ENCODE results near the gene ZC3H12A. TPM values are rescaled to one million over a fixed set of nuclear protein-coding genes. Genes with fewer than 3 reads are reported as not detected.

The ZC3H12A gene
- total and polyA plus RNA-seq, 10 of the 15 experiments (the other 5 are each of a cell fraction or from before 2014, with no cell fraction given) = 0.35 to 30.2 (median 13.8) TPM

DNA sequence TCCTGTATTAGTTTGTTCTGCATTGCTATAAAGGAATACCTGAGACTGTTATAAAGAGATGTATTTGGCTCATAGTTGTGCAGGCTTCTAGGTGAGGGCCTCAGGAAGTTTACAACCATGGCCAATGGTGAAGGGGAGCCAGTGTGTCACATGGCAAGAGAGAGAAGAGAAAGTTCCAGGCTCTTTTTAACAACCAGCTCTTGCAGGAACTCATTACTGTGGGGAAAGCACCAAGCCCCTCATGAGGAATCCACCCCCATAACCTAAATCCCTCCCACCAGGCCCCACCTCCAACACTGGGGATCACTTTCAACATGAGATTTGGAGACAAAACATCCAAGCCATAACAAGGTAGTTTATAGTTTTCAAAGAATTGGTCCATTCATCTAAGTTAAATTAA, 45.2 kb downstream of the ZC3H12A start:
- FAIRE-seq (no peak), ATAC-seq (no peak), DNase-seq (ENCODE audit: low read depth, low spot score) (no peak)
- H4K20me1 ChIP-seq (ENCODE audit: control insufficient read depth, insufficient read depth) = no peaks in the 10 kb centered on the region
- H3K9ac ChIP-seq (ENCODE audit: control insufficient read depth, insufficient read depth, low read length) = no peak overlapping the region
- H3K36me3 ChIP-seq (ENCODE audit: control insufficient read depth in 2 of 2, insufficient read depth in 2 of 2, low read length in 1 of 2) = no peaks in the 10 kb centered on the region
- no peaks in the 10 kb centered on the region for H3K79me2 ChIP-seq (ENCODE audit: control insufficient read depth, insufficient read depth, low read length)
- TF ChIP-seq EED (IDR thresholded peaks at IDR 0.05; ENCODE audit: low read depth) (no peak), POLR2AphosphoS2 (IDR thresholded peaks at IDR 0.05; ENCODE audit: low read depth, low read length) (no peak), IKZF2 (IDR thresholded peaks at IDR 0.05) (no peak), CREB1 (IDR thresholded peaks at IDR 0.05; ENCODE audit: low read depth) (no peak), CHD2 (IDR thresholded peaks at IDR 0.05; ENCODE audit: borderline replicate concordance, low read depth, low read length) (no peak), POU2F2 (IDR thresholded peaks at IDR 0.05; ENCODE audit: borderline replicate concordance, low read depth, low read length) (no peak), ZNF622 (IDR thresholded peaks at IDR 0.05) (no peak), SP1 (IDR thresholded peaks at IDR 0.05; ENCODE audit: low read depth, low read length) (no peak), MTA2 (IDR thresholded peaks at IDR 0.05; ENCODE audit: low read depth) (no peak), SRF (IDR thresholded peaks at IDR 0.05; ENCODE audit: low read depth in 2 of 2, low read length in 2 of 2) (no peak), ZNF207 (IDR thresholded peaks at IDR 0.05; ENCODE audit: borderline replicate concordance) (no peak), BHLHE40 (IDR thresholded peaks at IDR 0.05; ENCODE audit: borderline replicate concordance in 1 of 2, low read depth in 2 of 2, low read length in 1 of 2) (no peak)
- TF ChIP-seq, protein P1, sequence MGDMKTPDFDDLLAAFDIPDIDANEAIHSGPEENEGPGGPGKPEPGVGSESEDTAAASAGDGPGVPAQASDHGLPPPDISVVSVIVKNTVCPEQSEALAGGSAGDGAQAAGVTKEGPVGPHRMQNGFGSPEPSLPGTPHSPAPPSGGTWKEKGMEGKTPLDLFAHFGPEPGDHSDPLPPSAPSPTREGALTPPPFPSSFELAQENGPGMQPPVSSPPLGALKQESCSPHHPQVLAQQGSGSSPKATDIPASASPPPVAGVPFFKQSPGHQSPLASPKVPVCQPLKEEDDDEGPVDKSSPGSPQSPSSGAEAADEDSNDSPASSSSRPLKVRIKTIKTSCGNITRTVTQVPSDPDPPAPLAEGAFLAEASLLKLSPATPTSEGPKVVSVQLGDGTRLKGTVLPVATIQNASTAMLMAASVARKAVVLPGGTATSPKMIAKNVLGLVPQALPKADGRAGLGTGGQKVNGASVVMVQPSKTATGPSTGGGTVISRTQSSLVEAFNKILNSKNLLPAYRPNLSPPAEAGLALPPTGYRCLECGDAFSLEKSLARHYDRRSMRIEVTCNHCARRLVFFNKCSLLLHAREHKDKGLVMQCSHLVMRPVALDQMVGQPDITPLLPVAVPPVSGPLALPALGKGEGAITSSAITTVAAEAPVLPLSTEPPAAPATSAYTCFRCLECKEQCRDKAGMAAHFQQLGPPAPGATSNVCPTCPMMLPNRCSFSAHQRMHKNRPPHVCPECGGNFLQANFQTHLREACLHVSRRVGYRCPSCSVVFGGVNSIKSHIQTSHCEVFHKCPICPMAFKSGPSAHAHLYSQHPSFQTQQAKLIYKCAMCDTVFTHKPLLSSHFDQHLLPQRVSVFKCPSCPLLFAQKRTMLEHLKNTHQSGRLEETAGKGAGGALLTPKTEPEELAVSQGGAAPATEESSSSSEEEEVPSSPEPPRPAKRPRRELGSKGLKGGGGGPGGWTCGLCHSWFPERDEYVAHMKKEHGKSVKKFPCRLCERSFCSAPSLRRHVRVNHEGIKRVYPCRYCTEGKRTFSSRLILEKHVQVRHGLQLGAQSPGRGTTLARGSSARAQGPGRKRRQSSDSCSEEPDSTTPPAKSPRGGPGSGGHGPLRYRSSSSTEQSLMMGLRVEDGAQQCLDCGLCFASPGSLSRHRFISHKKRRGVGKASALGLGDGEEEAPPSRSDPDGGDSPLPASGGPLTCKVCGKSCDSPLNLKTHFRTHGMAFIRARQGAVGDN (IDR thresholded peaks at IDR 0.05) = no peak
- TF ChIP-seq, protein P2, sequence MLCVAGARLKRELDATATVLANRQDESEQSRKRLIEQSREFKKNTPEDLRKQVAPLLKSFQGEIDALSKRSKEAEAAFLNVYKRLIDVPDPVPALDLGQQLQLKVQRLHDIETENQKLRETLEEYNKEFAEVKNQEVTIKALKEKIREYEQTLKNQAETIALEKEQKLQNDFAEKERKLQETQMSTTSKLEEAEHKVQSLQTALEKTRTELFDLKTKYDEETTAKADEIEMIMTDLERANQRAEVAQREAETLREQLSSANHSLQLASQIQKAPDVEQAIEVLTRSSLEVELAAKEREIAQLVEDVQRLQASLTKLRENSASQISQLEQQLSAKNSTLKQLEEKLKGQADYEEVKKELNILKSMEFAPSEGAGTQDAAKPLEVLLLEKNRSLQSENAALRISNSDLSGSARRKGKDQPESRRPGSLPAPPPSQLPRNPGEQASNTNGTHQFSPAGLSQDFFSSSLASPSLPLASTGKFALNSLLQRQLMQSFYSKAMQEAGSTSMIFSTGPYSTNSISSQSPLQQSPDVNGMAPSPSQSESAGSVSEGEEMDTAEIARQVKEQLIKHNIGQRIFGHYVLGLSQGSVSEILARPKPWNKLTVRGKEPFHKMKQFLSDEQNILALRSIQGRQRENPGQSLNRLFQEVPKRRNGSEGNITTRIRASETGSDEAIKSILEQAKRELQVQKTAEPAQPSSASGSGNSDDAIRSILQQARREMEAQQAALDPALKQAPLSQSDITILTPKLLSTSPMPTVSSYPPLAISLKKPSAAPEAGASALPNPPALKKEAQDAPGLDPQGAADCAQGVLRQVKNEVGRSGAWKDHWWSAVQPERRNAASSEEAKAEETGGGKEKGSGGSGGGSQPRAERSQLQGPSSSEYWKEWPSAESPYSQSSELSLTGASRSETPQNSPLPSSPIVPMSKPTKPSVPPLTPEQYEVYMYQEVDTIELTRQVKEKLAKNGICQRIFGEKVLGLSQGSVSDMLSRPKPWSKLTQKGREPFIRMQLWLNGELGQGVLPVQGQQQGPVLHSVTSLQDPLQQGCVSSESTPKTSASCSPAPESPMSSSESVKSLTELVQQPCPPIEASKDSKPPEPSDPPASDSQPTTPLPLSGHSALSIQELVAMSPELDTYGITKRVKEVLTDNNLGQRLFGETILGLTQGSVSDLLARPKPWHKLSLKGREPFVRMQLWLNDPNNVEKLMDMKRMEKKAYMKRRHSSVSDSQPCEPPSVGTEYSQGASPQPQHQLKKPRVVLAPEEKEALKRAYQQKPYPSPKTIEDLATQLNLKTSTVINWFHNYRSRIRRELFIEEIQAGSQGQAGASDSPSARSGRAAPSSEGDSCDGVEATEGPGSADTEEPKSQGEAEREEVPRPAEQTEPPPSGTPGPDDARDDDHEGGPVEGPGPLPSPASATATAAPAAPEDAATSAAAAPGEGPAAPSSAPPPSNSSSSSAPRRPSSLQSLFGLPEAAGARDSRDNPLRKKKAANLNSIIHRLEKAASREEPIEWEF (IDR thresholded peaks at IDR 0.05; ENCODE audit: insufficient replicate concordance, low read depth, low read length) = no peak
- TF ChIP-seq, protein P3, sequence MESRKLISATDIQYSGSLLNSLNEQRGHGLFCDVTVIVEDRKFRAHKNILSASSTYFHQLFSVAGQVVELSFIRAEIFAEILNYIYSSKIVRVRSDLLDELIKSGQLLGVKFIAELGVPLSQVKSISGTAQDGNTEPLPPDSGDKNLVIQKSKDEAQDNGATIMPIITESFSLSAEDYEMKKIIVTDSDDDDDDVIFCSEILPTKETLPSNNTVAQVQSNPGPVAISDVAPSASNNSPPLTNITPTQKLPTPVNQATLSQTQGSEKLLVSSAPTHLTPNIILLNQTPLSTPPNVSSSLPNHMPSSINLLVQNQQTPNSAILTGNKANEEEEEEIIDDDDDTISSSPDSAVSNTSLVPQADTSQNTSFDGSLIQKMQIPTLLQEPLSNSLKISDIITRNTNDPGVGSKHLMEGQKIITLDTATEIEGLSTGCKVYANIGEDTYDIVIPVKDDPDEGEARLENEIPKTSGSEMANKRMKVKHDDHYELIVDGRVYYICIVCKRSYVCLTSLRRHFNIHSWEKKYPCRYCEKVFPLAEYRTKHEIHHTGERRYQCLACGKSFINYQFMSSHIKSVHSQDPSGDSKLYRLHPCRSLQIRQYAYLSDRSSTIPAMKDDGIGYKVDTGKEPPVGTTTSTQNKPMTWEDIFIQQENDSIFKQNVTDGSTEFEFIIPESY (IDR thresholded peaks at IDR 0.05) = no peak
- no peak overlapping the region for H3K27ac ChIP-seq (ENCODE audit: control insufficient read depth, insufficient read depth)
- ChIA-PET POLR2A (no interaction called here), CTCF (no interaction called here), SMC1A (ENCODE audit: uncharacterized antibody, unreplicated experiment) (no interaction called here), RAD21 (ENCODE audit: unreplicated experiment) (no interaction called here)
- in situ Hi-C loops (cut with MboI) = no loop called here
- no peaks in the 10 kb centered on the region for H3K27me3 ChIP-seq (replicated peaks in 1 of 2; ENCODE audit: control insufficient read depth in 2 of 2, insufficient read depth in 2 of 2, low read length in 1 of 2)
- no peak overlapping the region for H2AFZ ChIP-seq (ENCODE audit: control insufficient read depth, low read depth, low read length)
- intact Hi-C loops (cut with micrococcal nuclease; ENCODE audit: unreplicated experiment) = no loop called here
- H3K9me3 ChIP-seq (replicated peaks; ENCODE audit: control insufficient read depth, insufficient read depth, low read length) = peaks cover 1% of the 10 kb centered on the region; the same call in 1 of the 3 replicates
- BruUV-seq (replicated peaks) = no TSS peak
- no peaks in the 10 kb centered on the region for H3K4me1 ChIP-seq (ENCODE audit: control insufficient read depth, insufficient read depth, low read length)
- no peak overlapping the region for H3K4me3 ChIP-seq
- no peak overlapping the region for H3K4me2 ChIP-seq (ENCODE audit: control insufficient read depth, insufficient read depth)

All from GM12878 (cell line).